Upper lobe of right lung (tissue), 1 donor: Measurements from ENCODE around the gene ABCB11. TPM values are rescaled to one million over a fixed set of nuclear protein-coding genes. Genes with fewer than 3 reads are reported as not detected.

Experiments
- ATAC-seq: fragments of 200-7000 bp; cut with Tn5 transposase; one replicate; pipeline ENCODE4 v1.9.1; 2020; ENCODE audit warnings: mild to moderate bottlenecking, moderate library complexity
- DNase-seq: peaks from one replicate; pipeline ENCODE4 v3.0.0-alpha.2; 2020
- H3K27ac ChIP-seq: fragments of 200-600 bp; one replicate; pipeline ENCODE4 v1.8.0; 2022
- H3K27me3 ChIP-seq: fragments of 200-600 bp; one replicate; pipeline ENCODE4 v1.8.0; 2022; ENCODE audit warnings: mild to moderate bottlenecking
- H3K36me3 ChIP-seq: fragments of 200-600 bp; one replicate; pipeline ENCODE4 v1.8.0; 2022
- H3K4me1 ChIP-seq: fragments of 200-600 bp; one replicate; pipeline ENCODE4 v1.8.0; 2022
- H3K4me3 ChIP-seq: fragments of 200-600 bp; one replicate; pipeline ENCODE4 v1.8.0; 2022; ENCODE audit warnings: mild to moderate bottlenecking
- H3K9me3 ChIP-seq: fragments of 200-600 bp; one replicate; pipeline ENCODE4 v1.8.0; 2022
- intact Hi-C: fragments of 100-400 bp; cut with DNase I; formaldehyde crosslinking; loops from one replicate; pipeline ENCODE4 v1.11.0; 2022
- total RNA-seq: library from RNA; stranded (reverse); fragmentation: NEBNext Ultra II Directional; extraction: Animal tissue kit (Norgen Biotek cat#: 25700); gene quantifications from one replicate; pipeline ENCODE4 v1.2.1, GENCODE V29; 2021
- TF ChIP-seq, protein P1 (sequence below): fragments of 200-600 bp; IDR thresholded peaks from one replicate; pipeline ENCODE4 v1.8.0; 2022; ENCODE audit warnings: antibody characterized with exemption
- donor health status: DM: no; HTN: yes; CAD: no; lungs with severe emphysema.

Gene ABCB11
- total RNA-seq, 1 donor from 2014 or later = 0.06 TPM

DNA sequence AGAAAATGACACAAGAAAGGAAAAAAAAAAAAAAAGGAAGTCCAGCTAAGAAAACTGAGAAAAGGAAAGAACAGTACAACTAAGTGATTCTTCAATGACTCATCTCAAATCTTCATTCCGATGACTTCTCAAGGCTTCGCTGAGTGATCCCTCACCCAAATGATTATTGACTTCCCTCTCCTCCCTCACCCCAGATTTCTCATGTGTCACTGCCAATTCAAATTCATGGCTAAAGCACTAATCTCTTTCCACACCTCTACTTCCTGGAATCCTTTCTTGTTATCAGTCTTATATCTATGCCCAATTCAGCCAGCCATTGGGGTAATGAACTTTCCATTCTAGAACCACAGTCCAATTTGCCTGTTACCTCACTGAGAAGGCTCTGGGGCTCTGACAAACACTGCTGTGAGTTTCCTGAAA is 7.2 kb upstream of the ABCB11 start:
- H3K27me3 ChIP-seq = no peaks in the 10 kb centered on the region
- no peak for DNase-seq
- H3K4me1 ChIP-seq = no peaks in the 10 kb centered on the region
- intact Hi-C loops = no loop called here
- no peaks in the 10 kb centered on the region for H3K9me3 ChIP-seq
- H3K27ac ChIP-seq = no peak overlapping the region
- TF ChIP-seq, protein P1, sequence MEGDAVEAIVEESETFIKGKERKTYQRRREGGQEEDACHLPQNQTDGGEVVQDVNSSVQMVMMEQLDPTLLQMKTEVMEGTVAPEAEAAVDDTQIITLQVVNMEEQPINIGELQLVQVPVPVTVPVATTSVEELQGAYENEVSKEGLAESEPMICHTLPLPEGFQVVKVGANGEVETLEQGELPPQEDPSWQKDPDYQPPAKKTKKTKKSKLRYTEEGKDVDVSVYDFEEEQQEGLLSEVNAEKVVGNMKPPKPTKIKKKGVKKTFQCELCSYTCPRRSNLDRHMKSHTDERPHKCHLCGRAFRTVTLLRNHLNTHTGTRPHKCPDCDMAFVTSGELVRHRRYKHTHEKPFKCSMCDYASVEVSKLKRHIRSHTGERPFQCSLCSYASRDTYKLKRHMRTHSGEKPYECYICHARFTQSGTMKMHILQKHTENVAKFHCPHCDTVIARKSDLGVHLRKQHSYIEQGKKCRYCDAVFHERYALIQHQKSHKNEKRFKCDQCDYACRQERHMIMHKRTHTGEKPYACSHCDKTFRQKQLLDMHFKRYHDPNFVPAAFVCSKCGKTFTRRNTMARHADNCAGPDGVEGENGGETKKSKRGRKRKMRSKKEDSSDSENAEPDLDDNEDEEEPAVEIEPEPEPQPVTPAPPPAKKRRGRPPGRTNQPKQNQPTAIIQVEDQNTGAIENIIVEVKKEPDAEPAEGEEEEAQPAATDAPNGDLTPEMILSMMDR = no peak
- no peaks in the 10 kb centered on the region for H3K36me3 ChIP-seq
- H3K4me3 ChIP-seq = no peak overlapping the region
- ATAC-seq = peak; percentile 87

DNA sequence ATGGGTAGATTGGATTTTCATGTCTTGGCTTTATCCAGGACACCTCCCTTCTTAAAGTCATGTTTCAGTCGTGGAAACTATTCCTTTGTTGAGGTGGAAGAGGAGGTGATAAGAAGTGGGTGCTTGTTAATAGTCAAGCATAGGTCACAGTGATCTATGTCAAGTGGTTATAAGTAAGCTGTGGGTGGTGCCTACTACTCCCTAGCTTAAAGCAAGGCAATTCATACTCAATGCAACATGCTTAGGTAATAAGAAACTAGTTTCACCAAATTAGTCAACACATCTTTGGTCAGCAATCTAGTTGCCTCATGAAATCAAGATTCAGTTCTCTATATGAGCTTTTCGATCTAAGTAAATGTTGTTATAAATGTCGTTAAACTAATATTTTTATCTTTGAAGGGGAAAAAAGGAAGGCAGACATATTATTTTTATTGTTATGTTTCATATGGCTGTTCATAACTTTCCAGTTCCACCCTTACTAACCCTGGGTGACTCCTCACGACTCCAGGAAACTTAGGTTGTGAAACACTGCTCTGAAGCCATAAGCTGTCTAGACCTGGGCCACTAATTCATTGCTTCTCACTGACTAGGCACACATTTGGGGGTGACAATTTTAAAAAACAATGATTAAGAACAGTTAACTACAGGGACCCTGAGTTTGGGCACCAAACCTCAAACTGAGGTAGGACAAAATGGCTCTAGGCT is 5.8 kb upstream of the ABCB11 start:
- no peaks in the 10 kb centered on the region for H3K36me3 ChIP-seq
- TF ChIP-seq, protein P1 = no peak
- intact Hi-C loops = no loop called here
- no peaks in the 10 kb centered on the region for H3K27me3 ChIP-seq
- DNase-seq = no peak
- no peaks in the 10 kb centered on the region for H3K9me3 ChIP-seq
- peak; percentile 80 for ATAC-seq
- H3K27ac ChIP-seq = no peak overlapping the region
- no peaks in the 10 kb centered on the region for H3K4me1 ChIP-seq
- no peak overlapping the region for H3K4me3 ChIP-seq

DNA sequence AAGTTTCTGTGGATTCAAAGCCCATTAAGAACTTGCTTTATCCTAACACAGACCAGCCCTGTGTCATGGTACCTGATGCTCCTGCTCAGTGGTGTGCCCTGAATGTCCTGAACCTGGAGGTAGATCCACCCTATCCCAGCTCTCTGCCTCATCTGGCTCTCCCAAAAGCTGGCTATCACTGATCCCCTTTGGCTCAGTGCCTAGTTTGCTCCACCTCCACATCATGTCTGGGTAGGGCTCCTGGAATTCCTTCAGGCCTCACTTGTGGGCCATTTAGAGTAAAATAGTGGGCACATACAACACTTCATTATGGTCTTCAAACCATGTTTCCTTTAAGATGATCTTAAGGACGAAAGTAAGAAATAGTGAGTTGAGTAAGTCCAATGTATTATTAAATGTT is 4.8 kb upstream of the ABCB11 start:
- TF ChIP-seq, protein P1 = no peak
- no peak for ATAC-seq

DNA sequence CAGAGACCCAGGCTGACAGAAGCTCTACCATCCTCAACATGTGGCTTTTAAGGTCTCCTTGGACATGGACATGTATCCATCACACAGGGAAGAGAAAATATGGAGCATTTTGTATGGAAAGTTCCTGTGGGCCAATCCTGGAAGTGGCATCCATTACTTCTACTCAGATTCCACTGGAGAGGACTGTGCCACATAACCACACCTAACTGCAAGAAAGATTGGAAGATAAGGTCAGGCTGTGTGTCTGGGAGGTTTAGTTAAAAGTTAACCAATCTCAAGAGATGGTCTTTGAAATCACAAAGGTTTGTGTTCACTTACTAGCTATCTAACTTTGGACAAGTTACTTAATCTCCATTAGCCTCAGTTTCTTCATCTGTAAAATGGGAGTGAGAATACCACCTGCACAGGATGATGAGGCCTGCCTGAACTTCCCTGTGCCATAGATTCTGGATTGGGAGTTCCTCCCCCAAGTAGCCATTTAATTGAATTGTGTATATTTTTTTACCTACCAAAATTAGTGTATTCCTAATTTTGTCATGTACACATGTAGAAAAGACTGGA is 3.9 kb upstream of the ABCB11 start:
- H3K4me3 ChIP-seq = no peak overlapping the region
- DNase-seq = no peak
- no peaks in the 10 kb centered on the region for H3K4me1 ChIP-seq
- H3K36me3 ChIP-seq = no peaks in the 10 kb centered on the region
- H3K9me3 ChIP-seq = no peaks in the 10 kb centered on the region
- intact Hi-C loops = no loop called here
- H3K27ac ChIP-seq = no peak overlapping the region
- TF ChIP-seq, protein P1 = no peak
- no peak for ATAC-seq
- no peaks in the 10 kb centered on the region for H3K27me3 ChIP-seq

More for the DNA sequence above, 4.8 kb upstream of the ABCB11 start:
- intact Hi-C loops = no loop called here
- no peak for DNase-seq
- no peaks in the 10 kb centered on the region for H3K4me1 ChIP-seq
- no peak overlapping the region for H3K4me3 ChIP-seq
- H3K36me3 ChIP-seq = no peaks in the 10 kb centered on the region
- H3K9me3 ChIP-seq = no peaks in the 10 kb centered on the region
- no peaks in the 10 kb centered on the region for H3K27me3 ChIP-seq
- H3K27ac ChIP-seq = no peak overlapping the region

DNA sequence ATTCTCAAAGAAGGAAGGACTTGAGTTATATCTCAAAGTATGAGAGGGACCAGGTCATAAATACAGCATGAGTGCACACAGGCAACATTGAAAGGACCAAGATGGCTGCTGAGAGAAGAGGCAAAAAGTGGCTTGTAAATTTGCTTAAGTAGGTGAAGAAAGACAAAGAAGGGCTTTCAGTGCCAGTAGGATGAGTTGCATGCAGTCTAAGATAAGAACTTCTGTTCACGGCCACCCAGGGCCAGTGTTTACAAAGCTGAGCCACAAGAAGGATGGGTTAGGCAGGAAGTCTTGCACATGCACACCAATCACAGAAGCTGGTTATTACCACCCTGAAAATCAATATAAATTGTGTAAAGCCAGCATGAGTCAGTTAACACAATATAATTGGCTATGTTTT is 3.1 kb upstream of the ABCB11 start:
- no peak overlapping the region for H3K27ac ChIP-seq
- no peaks in the 10 kb centered on the region for H3K36me3 ChIP-seq
- intact Hi-C loops = no loop called here
- DNase-seq (no peak), ATAC-seq (no peak)
- TF ChIP-seq, protein P1 = no peak
- no peaks in the 10 kb centered on the region for H3K9me3 ChIP-seq
- no peaks in the 10 kb centered on the region for H3K27me3 ChIP-seq
- H3K4me3 ChIP-seq = no peak overlapping the region
- no peaks in the 10 kb centered on the region for H3K4me1 ChIP-seq
